Mucosa of stomach (tissue), 1 donor: ENCODE data around the gene OR8G5.

Source experiments
- H3K27me3 ChIP-seq: one replicate; pipeline ENCODE4 v1.7.0; 2013; ENCODE audit warnings: mild to moderate bottlenecking, low read length; ENCODE audit not compliant: control insufficient read depth, insufficient read depth
- H3K36me3 ChIP-seq: one replicate; pipeline ENCODE4 v1.7.0; 2013; ENCODE audit warnings: low read length; ENCODE audit not compliant: control insufficient read depth, insufficient read depth
- H3K4me1 ChIP-seq: one replicate; pipeline ENCODE4 v1.7.0; 2013; ENCODE audit warnings: mild to moderate bottlenecking, low read length; ENCODE audit not compliant: control insufficient read depth, insufficient read depth
- H3K4me3 ChIP-seq: one replicate; pipeline ENCODE4 v1.7.0; 2013; ENCODE audit warnings: low read length
- H3K9ac ChIP-seq: one replicate; pipeline ENCODE4 v1.7.0; 2013; ENCODE audit warnings: mild to moderate bottlenecking, low read length, moderate library complexity
- H3K9me3 ChIP-seq: one replicate; pipeline ENCODE4 v1.7.0; 2013; ENCODE audit warnings: mild to moderate bottlenecking, low read length, moderate library complexity; ENCODE audit not compliant: control insufficient read depth
- donor health status: Pancreatic carcinoma.

Gene OR8G5

DNA sequence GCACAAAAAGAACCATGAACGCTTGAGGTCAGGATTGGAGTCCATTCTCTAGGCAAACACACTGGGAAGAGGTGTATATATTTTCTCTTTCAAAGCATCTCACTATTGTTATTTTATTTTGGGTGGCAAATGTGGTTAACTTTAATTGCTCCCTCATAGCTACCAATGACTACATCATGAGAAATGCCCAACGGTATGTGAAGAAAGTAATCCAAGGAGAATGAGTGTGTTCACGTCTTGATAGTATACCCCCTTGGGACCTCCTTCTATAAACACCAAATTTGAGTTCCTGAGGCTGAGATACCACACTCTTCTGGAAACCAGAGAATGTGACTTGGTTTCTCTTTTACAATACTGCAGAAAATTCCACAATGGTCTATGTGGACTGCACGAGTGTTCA, 41.7 kb downstream of the OR8G5 start:
- Histone ChIP-seq H3K9ac (no peak overlapping the region), H3K4me3 (no peak overlapping the region), H3K27me3 (no peaks in the 10 kb centered on the region), H3K36me3 (no peaks in the 10 kb centered on the region), H3K4me1 (no peaks in the 10 kb centered on the region), H3K9me3 (no peaks in the 10 kb centered on the region)

DNA sequence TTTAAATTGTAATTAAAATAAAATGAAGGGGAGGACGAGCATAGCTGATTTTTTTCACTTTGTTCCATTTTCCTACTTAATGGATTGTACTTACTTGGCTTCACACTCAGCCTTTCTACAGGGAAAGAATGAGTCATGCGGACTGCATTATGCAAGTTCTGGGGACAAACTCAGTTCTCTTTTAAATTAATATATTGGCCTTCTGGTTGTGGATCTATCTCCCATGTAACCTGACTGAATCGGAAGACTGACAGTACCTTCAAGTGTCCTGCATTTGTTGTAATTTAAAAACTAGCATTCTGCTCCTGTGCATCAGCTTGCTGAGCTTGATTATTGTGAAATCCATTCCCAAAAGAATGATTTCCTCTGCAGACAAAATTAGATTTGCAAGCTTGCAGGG, 45.4 kb downstream of the OR8G5 start:
- Histone ChIP-seq H3K9me3 (no peaks in the 10 kb centered on the region), H3K4me3 (no peak overlapping the region), H3K27me3 (no peaks in the 10 kb centered on the region), H3K9ac (no peak overlapping the region), H3K36me3 (no peaks in the 10 kb centered on the region), H3K4me1 (no peaks in the 10 kb centered on the region)

DNA sequence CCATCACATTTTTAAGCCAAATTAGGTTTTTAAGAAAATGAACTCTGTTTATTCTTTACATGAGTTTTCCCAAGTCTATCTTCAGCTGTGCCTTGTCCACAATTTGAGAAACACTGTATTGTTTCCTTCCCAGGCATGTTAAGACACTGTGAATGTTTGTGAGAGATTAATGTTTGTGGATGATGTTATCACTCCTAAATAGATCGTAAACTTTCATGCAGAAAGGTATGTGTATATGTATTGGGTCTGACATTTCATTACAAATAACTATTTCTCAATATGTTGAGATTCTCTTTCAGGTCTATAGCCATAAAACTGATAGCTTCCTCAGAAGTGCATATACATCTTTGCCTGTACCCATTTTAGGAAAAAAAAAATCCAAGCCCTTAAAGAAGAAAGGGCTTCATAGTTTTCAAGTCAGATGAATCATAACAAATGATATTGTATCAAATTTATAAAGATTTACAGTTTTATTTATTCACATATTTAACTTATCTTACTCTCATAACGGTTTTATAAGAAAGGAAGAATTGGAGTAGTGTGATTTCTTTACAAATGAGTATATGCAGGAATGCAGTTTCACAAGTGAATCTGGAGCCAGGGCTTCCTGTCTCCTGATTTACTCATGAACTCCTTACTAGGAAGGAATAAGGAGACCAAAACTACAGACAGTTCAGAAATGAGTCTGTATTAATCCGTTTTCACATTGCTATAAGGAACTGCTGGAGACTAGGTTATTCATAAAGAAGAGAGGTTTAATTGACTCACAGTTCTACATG, 46.4 kb downstream of the OR8G5 start:
- Histone ChIP-seq H3K4me1 (no peaks in the 10 kb centered on the region), H3K9me3 (no peaks in the 10 kb centered on the region), H3K27me3 (no peaks in the 10 kb centered on the region), H3K9ac (no peak overlapping the region), H3K4me3 (no peak overlapping the region), H3K36me3 (no peaks in the 10 kb centered on the region)

DNA sequence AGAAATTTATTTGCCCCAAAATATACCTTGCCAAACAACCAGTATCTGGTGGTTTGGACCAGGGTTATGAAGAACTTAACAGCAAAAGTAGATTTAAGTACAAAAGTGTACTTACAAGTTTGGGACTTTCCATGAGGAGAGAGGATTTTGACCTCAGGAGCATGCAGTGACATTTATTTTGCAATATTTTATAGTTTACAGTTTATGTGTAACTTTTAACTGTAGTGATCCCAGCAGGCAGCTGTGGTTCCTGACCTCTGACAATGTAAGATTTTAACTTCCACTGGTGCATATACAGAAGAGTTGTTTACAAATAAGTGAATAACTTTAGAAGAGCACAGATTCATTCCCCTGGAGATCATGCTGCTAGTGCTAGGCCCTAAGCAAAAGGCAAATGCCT, 50.9 kb downstream of the OR8G5 start:
- Histone ChIP-seq H3K4me3 (no peak overlapping the region), H3K36me3 (no peaks in the 10 kb centered on the region), H3K4me1 (no peaks in the 10 kb centered on the region), H3K9ac (no peak overlapping the region), H3K27me3 (no peaks in the 10 kb centered on the region), H3K9me3 (no peaks in the 10 kb centered on the region)

DNA sequence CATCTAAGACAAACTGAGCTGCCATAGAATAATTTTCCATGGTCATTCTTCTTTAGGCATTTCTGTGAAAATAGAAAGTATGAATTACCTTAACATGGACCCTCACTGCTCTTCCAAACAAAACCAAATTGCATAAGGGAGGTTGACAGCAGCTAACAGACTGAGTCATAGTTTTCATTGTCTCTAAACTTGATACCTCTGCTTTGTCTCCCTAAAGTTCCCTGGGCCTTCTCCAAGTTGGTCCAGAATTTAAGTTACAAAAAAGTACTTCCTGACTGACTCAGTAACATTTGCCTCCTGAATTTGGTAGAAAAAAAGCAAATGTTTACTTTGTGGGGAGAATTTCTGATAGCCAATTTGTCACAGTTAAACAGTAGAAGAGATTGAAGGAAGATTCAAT, 54.5 kb downstream of the OR8G5 start:
- H3K4me3 ChIP-seq: no peak overlapping the region
- no peaks in the 10 kb centered on the region for H3K9me3 ChIP-seq
- H3K9ac ChIP-seq: no peak overlapping the region

DNA sequence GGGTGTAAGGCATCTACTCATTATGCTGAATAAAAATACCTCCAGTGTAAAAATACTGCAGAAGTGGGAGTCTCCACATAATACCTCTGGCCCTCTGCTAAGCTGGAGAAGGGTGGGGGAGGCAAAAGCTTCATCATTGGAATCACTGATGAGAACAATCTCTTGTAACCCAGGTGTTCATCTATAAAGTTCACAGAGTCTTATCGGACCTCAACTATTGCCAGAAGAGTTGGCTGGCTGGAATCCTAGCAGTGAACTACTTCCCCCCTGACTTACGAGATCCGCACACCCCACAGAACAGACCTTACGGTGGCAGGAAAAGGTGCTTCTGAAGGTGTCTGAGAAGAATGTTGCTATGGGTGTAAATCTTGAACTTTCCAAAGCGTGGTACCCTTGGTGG, 55.1 kb downstream of the OR8G5 start:
- Histone ChIP-seq H3K4me3 (no peak overlapping the region), H3K27me3 (no peaks in the 10 kb centered on the region), H3K9me3 (no peaks in the 10 kb centered on the region), H3K4me1 (no peaks in the 10 kb centered on the region), H3K9ac (no peak overlapping the region), H3K36me3 (no peaks in the 10 kb centered on the region)

More for the DNA sequence above, 54.5 kb downstream of the OR8G5 start:
- H3K4me1 ChIP-seq: no peaks in the 10 kb centered on the region
- H3K36me3 ChIP-seq: no peaks in the 10 kb centered on the region
- no peaks in the 10 kb centered on the region for H3K27me3 ChIP-seq

DNA sequence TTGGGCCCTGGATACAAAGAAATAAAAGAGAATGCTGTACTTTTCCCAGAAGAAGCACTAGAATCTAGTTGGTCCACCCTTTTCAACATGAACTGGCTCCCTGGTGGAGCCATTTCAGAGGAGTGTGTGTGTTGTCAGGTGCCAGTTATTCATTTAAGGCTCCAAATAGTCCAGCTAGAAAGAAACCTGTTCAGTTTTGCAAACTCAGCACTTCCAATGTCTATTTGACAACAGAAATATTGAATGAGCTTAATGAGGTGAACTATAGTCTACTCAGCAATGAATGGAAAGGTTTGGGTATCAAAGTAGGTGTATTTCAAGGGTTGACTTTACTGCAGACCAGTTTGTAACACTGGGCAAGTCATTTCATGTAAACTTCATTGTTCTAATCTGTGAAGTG, 55.5 kb downstream of the OR8G5 start:
- Histone ChIP-seq H3K4me1 (no peaks in the 10 kb centered on the region), H3K9me3 (no peaks in the 10 kb centered on the region), H3K9ac (no peak overlapping the region), H3K4me3 (no peak overlapping the region), H3K27me3 (no peaks in the 10 kb centered on the region), H3K36me3 (no peaks in the 10 kb centered on the region)

DNA sequence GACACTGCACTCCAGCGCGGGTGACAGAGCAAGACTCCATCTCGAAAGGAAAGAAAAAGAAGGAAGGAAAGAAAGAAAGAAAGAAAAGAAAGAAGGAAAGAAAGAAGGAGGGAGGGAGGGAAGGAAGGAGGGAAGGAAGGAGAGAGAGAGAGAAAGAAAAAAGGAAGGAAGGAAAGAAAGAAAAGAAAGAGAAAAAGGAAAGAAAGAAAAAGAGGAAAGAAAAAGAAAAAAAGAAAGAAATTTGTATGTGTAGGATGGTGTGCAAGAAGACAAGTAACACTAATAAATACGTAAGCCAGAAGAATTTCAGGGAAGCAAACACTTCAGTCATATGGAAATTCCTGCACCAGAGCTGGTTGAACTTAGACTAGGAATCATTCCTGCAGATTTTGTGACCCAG, 57.0 kb downstream of the OR8G5 start:
- H3K36me3 ChIP-seq: no peaks in the 10 kb centered on the region
- no peaks in the 10 kb centered on the region for H3K9me3 ChIP-seq
- H3K4me1 ChIP-seq: no peaks in the 10 kb centered on the region
- H3K27me3 ChIP-seq: no peaks in the 10 kb centered on the region
- no peak overlapping the region for H3K4me3 ChIP-seq
- H3K9ac ChIP-seq: no peak overlapping the region

DNA sequence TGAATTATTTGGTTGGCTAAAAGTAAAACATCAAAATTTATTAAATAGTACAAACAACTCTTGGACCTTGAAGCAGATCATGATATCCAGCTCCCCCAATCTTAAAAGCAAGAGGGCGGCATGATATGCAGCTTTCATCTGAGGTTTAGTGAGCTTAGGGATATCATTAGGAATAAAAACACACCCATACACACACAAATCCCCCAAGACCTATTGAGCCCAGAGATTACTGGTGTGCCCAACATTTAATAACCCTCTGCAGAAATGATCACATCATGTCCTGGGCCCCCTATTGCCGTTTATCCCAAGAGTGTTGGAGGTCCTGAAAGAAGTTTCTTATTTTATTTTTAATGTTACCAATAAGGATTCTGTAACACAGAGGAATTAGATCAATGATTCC, 57.7 kb downstream of the OR8G5 start, which contains the start of gene OR8D1:
Gene OR8D1 (minus strand): TSS at position 101 of the 400 bp plus-strand sequence. CDS start 3,183 bp downstream, outside the sequence.
- no peaks in the 10 kb centered on the region for H3K9me3 ChIP-seq
- H3K36me3 ChIP-seq: no peaks in the 10 kb centered on the region
- H3K4me3 ChIP-seq: no peak within 1 kb of the TSS
- H3K4me1 ChIP-seq: no peaks in the 10 kb centered on the region
- H3K9ac ChIP-seq: no peak within 1 kb of the TSS
- H3K27me3 ChIP-seq: no peaks in the 10 kb centered on the region

DNA sequence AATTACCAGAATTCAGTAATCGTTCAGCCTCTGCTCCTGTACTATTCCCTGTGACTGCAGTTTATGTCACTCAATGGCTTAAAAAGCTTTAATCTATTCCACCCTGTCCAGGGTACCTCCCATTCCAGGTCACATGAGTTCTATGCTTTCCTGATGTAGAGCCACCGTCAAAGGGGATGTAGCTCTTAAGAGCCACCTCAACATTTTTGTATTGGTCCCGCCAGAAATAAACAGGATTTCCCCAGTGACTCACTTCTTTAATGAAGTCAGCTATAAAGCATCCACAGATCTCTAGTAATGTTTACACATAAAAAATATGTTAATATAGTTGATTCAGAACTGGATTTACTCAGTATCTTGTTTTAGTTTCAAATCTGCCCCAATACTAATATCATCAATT, 58.9 kb downstream of the OR8G5 start:
- no peak overlapping the region for H3K9ac ChIP-seq
- no peaks in the 10 kb centered on the region for H3K27me3 ChIP-seq
- H3K4me3 ChIP-seq: no peak overlapping the region
- H3K36me3 ChIP-seq: no peaks in the 10 kb centered on the region
- H3K9me3 ChIP-seq: no peaks in the 10 kb centered on the region
- no peaks in the 10 kb centered on the region for H3K4me1 ChIP-seq
